ENCODE measurements around the gene MRPS17.

MRPS17 gene

GRCh38 chr7:55970978-55971377 lies 19.3 kb downstream of the MRPS17 start:
- DNase-seq (ENCODE audit: low read depth in 2 of 2), result no peak

DNA sequence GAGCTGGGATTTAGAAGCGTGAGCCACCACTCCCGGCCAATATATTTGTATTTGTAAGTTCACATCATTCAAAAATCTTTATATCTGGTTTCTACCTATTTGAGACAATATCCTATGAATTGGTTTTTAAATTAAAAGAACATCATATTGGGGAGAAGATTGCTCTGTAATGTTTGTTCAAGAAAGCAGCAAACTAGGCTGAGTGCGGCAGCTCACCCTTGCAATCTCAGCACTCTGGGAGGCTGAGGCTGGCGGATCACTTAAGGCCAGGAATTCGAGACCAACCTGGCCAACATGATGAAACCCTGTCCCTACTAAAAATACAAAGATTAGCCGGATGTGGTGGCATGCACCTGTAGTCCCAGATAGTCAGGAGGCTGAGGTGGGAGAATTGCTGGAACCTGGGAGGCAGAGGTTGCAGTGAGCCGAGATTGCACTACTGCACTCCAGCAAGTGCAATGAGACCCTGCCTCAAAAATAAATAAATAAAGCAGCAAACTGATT lies 22.1 kb downstream of the MRPS17 start:
- DNase-seq (ENCODE audit: low read depth in 2 of 2), result no peak

DNA sequence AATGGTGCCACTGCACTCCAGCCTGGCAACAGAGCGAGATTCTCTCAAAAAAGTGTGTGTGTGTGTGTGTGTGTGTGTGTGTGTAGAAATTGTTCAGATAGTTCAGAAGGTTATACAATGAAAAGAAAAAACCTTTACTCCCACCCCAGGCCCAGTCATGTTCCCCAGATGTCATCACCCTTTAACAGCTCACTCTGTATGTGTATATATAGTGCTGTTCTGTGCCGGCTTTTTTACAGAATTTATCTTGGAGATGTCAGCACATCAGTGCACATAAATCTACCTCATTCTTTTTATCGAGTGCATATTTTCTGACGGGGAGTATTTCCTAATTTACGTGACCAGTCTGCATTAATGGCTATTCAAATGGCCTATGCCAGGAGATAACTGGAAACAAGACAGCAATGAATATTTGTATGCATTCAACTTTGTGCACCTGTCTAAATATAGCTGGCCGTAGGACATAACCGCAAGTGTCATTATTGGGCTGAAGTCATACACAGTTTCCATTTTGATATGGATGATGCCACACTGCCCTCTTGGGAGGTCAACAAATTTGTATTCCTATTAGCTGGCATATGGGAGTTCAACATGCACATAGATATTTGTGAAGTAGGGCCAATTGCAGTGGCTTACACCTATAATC lies 24.4 kb downstream of the MRPS17 start:
- no peak for DNase-seq (ENCODE audit: low read depth in 2 of 2)

- no peak for DNase-seq (ENCODE audit: low read depth in 2 of 2)
Observed at GRCh38 chr7:55977831-55978230, 26.2 kb downstream of the MRPS17 start.

DNA sequence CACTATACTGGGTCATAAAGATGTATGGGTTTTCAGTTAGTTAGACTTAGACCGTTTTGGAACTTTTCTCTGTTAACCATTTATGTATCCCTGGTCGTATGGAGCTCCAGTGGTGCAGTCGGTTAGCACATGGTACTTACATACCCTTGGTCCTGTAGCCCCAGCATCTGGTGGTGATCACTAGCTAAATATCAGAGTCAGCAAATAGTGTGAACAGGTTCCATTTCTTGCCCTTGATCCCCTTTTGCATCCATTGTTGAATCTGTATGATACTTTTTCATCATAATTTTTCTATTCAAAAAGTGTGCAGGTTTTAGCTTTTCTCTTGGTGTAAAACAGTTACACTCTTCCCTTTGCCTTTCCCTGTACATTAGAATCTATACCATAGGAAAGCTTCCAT lies 28.6 kb downstream of the MRPS17 start:
- DNase-seq (ENCODE audit: low read depth in 2 of 2), result no peak

- DNase-seq (ENCODE audit: low read depth in 2 of 2), result no peak
Observed at GRCh38 chr7:55983537-55983936, 31.9 kb downstream of the MRPS17 start.

GRCh38 chr7:55992346-55992745 lies 40.7 kb downstream of the MRPS17 start:
- DNase-seq (ENCODE audit: low read depth in 2 of 2), result no peak

- no peak for DNase-seq (ENCODE audit: low read depth in 2 of 2)
Observed at GRCh38 chr7:55996856-55997500, 45.3 kb downstream of the MRPS17 start.

DNA sequence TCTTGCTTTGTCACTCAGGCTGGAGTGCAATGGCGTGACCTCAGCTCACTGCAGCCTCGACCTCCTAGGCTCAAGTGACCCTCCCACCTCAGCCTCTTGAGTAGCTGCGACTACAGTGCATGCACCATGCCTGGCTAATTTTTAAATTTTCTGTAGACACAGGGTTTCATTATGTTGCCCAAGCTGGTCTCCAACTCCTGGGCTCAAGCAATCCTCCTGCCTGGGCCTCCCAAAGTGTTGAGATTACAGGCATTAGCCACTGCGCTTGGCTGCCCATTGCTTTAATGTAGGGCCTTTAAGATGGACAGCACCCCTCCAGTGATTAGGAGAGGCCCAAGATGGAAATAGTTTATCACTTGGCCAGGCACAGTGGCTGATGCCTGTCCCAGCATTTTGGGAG lies 52.1 kb downstream of the MRPS17 start:
- no peak for DNase-seq (ENCODE audit: low read depth in 2 of 2)

Measured in stimulated activated CD4-positive, alpha-beta T cell treated with anti-CD3 and anti-CD28 coated beads, Interleukin-4, amount 100 ng/mL, for 48 hours (primary cell).